NCI-H2081 (cell line): ENCODE data around the gene HDGFL2.

ENCODE experiments used
- DNase-seq, 2 experiments: peaks; one replicate each; lab custom pipeline; 2025; lab: John Stamatoyannopoulos, UW

HDGFL2 gene

DNA sequence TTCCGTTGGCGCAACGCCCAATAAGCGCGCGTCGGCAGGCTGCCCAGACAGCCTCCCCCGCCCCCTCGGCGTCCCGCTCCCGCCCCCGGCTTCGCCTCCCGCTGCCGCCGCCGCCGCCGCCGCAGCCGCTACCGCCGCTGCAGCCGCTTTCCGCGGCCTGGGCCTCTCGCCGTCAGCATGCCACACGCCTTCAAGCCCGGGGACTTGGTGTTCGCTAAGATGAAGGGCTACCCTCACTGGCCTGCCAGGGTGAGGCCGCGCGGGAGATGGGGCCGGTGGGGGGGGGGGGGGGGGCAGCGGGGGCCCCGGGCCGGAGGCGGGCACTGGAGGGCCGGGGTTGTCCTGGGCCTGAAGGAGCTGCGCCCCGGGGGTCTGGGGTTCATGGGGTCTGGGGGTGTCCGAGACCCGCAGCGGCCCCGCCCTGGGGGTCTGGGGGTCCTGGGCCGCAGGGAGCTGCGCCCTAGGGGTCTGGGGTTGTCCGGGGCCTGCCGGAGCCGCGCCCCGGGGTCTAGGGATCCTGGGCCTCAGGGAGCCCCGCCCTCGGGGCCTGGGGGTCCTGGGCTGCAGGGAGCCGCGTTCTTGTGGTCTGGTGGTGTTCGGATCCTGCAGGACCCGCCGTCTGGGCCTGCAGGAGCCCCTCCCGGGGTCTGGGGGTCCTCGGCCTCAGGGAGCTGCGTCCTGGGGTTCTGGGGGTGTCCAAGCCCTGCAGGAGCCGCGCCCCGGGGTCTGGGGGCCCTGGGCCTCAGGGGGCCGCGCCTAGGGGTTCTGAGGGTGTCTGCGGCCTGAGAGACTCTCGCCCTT is at the start of gene HDGFL2:
Gene HDGFL2 (plus strand): TSS at position 124 of the 801 bp plus-strand sequence. CDS start 54 bp downstream, at position 178.
- DNase-seq, result no peak

DNA sequence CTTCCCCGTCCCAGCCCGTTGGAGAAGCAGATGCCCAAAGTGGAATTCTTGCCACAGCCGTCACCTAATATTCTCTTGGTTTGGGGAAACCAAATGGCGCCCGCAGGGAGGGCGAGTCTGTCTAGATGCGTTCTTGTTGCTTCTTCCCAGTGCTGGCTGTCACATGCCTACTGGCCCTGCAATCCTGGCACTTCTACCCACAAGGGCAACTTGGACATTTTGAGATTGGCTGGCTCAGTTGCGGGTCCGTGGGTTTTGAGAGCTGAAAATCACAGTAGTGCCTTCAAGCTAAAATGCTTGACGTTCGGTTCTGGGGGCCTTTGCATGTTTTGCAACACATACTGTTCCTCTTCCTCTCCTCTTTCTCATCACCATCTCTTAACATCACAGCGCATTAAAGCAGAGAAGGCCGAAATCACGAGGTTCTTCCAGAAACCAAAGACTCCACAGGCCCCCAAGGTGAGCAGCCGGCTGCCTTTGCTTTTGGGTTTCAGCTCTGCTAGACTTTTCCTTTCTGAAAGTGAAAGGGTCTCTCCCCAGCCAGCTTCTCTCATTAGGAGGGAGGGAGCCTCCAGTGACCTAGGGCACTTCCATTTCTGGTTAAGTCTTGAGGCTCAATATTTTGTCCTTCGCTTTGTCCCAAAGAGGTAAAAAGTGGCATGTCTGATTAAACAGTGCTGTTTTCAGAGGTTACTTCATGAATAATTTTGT is 48.5 kb upstream of the HDGFL2 start:
- no peak for DNase-seq

DNA sequence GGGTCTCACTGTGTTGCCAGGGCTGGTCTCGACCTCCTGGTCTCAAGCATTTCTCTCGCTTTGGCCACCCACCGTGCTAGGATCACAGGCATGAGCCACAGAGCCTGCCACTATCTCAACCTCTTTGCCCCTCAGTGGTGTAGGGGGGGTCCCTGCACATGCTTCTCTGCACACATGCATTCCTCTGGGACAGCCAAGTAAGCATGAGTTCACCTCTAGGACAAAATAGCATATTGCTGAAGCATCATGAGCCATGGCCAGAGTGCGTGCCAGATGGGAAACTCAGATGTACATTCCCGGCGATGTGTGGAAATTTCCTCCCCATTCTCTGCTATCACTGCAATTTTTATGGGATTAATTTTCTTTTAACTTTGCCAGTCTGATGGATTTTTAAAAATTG is 46.6 kb upstream of the HDGFL2 start:
- DNase-seq, result no peak

- no peak for DNase-seq
Measured at GRCh38 chr19:4428326-4428975, 43.6 kb upstream of the HDGFL2 start.

DNA sequence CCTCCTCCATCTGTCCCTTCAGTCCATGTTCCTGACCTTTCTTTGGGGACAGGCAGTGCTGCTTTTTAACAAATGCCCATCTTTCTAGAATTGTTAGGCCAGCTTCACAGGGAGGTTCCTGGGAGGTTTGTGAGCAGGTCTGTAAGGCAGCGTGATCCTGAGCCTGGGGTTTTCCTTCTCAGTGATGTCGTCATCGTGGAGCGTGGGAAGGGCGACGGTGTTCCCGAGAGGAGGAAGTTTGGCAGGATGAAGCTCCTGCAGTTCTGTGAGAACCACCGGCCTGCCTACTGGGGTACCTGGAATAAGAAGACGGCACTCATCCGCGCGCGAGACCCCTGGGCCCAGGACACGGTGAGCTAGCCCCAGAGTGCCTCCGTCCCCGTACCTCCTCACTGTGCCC is 42.8 kb upstream of the HDGFL2 start:
- DNase-seq, result no peak

GRCh38 chr19:4429771-4430171 is 42.3 kb upstream of the HDGFL2 start:
- no peak for DNase-seq

DNA sequence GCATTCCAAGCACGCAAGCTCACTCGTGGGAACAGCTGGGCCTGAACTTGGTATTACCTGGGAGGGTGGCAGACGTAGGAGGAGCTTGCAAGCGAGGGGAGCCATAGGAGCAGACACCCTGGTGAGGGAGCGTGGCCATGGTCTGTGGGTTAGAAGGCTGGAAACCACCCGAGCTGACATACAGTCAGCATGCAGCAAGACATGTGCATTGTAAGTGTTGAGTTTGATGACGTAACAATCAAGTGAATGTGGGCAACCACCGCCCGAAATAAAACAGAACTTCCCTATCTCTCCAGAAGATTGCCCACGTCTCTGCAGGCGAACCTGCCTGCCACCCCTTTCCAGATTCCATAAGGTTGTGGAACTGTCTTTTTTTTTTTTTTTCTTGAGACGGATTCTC is 41.3 kb upstream of the HDGFL2 start:
- DNase-seq, result no peak

- DNase-seq, result no peak
Measured at GRCh38 chr19:4431296-4431695, 40.8 kb upstream of the HDGFL2 start.

GRCh38 chr19:4431808-4432674 is 40.1 kb upstream of the HDGFL2 start:
- DNase-seq, result no peak

DNA sequence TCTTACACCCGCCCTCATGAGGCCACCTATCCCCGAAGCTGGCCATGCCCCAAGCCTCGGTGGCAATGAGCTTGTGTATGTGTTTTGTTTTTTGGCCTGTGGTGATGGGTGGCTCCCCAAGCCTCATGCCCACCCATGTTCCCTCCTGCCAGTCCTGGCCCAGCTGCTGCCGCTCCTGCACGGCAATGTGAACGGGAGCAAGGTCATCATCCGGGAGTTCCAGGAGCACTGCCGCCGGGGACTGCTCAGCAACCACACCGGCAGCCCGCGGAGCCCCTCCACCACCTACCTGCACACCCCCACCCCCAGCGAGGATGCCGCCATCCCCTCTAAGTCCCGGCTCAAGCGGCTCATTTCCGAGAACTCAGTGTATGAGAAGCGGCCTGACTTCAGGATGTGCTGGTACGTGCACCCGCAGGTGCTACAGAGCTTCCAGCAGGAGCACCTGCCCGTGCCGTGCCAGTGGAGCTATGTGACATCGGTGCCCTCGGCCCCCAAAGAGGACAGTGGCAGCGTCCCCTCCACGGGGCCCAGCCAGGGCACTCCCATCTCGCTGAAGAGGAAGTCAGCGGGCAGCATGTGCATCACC is 39.1 kb upstream of the HDGFL2 start:
- no peak for DNase-seq

DNA sequence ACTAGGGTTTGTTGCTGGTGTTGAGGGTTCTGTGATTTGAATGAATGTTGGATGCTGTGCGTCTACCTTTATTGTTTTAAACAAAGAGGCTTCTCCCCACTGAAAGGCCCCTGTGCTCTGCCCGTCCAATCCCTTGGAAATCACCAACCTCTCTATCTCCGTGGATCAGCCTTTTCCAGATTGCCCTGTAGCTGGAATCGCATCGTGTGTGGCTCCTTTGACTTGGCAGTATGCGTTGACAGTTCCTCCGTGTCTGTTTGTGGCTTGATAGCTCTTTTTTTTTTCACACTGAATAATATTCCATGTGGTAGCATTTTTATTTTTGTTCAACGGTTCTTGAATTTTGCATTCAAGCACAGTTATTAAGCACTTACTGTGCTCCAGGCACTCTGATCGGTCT is 37.7 kb upstream of the HDGFL2 start:
- DNase-seq, result no peak

DNA sequence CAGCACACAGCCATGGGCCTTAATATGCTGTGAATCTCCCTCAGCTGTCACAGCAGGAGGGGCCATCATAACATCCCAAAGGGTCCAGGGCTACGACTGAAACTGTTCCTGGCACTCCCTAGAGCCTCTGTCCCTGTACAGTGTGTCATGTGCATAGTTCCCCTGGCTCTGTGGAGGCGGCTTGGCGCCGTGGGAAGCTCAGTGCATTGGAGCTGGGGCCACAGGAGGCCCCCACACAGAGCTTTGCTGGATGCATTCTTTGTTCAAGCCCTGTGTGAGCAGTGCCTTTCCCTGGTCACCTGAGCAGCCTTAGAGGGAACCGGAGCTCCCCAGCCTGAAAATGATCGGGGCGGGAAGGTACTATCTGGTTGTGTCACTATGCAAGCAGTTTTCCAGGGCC is 35.9 kb upstream of the HDGFL2 start:
- no peak for DNase-seq

- no peak for DNase-seq
Measured at GRCh38 chr19:4437103-4437502, 35.0 kb upstream of the HDGFL2 start.

DNA sequence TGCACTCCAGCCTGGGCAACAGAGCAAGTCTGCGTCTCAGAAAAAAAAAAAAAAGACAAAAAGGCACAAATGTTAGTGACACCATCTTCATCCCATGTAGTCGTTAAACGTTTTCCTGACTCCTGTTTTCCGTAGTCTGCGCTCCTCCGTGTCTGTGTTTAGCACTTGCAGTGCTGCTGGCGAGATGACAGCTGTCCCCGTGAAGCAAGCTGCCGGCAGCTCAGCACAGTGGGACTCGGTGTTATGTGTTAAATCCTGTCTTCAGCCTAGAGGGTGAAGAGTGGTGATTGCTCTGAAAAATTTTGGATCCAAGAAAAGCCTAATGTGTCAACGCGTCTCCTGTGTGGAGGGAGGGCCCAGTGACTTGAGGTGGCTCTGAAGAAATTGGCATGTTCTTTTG is 32.9 kb upstream of the HDGFL2 start:
- no peak for DNase-seq

DNA sequence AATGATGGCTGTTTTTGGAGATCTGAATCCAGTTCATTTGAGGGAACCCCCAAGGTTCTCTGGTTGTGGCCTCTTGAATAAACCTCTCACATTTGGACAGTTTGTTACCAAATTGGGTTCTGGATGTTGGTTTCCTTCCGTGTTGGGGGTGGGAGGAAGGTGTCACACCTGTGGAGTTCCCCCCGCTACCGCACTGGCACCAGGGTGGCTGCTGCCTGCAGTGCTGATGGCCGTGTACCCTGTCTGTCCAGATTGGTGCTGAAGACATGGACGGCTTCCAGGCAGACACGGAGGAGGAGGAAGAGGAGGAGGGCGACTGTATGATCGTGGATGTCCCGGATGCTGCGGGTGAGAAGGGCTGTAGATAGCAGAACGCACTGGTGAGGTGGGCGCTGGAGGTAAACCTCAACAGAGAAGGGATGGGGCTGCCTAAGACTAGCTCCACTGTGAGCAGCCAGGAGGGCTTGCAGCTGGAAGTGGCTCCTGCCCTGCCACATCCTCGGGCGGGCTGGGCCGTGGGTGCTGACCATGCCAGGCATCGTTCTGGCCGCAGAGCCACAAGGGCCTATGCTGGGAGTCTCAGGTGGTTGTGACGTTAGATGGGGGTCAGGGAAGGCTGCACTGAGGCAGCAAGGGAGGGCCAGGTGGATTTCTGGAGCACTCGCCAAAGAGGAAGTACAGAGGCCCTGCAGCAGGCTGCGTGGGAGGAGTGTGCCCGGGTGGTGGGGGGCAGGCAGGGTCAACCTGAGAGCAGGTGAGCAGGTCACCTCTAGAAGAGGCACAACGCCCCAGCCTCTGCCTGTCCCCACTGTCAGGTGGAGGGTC is 29.9 kb upstream of the HDGFL2 start:
- DNase-seq, result no peak

- DNase-seq, result no peak
Measured at GRCh38 chr19:4442819-4443146, 29.3 kb upstream of the HDGFL2 start.

DNA sequence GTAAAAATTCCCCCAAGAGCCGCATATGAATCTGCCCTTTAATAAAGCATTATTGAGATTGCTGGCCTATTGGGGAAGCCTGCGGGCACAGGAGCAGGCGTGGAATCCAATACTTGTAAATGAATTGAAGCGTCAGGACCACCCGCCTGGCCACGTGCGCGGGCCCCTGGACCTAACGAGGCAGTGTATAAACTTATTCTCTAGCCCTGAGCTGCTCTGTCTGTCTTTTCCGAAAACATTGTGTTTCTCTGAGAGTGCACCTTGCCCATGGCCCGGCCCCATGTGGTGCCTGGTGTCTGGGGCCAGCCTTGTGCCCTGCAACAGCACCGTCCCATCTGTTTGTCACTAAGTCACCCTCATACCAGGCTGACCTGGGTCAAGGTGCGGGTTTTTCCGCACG is 28.9 kb upstream of the HDGFL2 start:
- no peak for DNase-seq

- DNase-seq, result no peak
Measured at GRCh38 chr19:4443966-4444764, 27.9 kb upstream of the HDGFL2 start.

GRCh38 chr19:4444765-4445741 is 27.0 kb upstream of the HDGFL2 start:
- no peak for DNase-seq
